Lung microvascular endothelial cell (primary cell): ENCODE results near the gene CRK. TPM values are rescaled to one million over a fixed set of nuclear protein-coding genes. Genes with fewer than 3 reads are reported as not detected.
"Not testable (repeated sequence)": the region's sequence is repeated elsewhere in the genome, so short reads cannot be mapped to it uniquely, and the experiment has no call there.

Source experiments
- DNase-seq, 2 donors: peaks; one replicate each; pipeline versions ENCODE4 v3.0.0 to v3.0.0-alpha.2; 2010; ENCODE audit warnings: low read depth in 2 of 2
- total RNA-seq: library from RNA; depleted of rRNA; stranded (reverse); fragments of >200 nt; gene quantifications from 2 replicates; pipeline ENCODE4 v1.2.1, GENCODE V29; 2014

Gene CRK
- total RNA-seq, 1 donor from 2014 or later, result 95.8 TPM

- peak in 1 of 2 donors; percentile 31 for DNase-seq
Measured at GRCh38 chr17:1390432-1391367, 65.3 kb downstream of the CRK start.

GRCh38 chr17:1387490-1388227 is 68.4 kb downstream of the CRK start:
- not testable (repeated sequence) for DNase-seq

GRCh38 chr17:1386675-1387190 is 69.3 kb downstream of the CRK start:
- not testable (repeated sequence) for DNase-seq

- DNase-seq, result no peak
Measured at GRCh38 chr17:1386265-1386664, 69.8 kb downstream of the CRK start.

GRCh38 chr17:1385861-1386260 is 70.2 kb downstream of the CRK start:
- no peak for DNase-seq

GRCh38 chr17:1384905-1385435 is 71.1 kb downstream of the CRK start:
- no peak for DNase-seq

- peak in 1 of 2 donors; percentile 33 for DNase-seq
Measured at GRCh38 chr17:1379930-1380313, 76.1 kb downstream of the CRK start.

GRCh38 chr17:1379208-1379929 is 76.7 kb downstream of the CRK start:
- no peak for DNase-seq

- DNase-seq, result not testable (repeated sequence)
Measured at GRCh38 chr17:1378476-1378860, 77.6 kb downstream of the CRK start.

- no peak for DNase-seq
Measured at GRCh38 chr17:1377334-1377733, 78.7 kb downstream of the CRK start.

GRCh38 chr17:1376061-1376460 is 80.0 kb downstream of the CRK start:
- no peak for DNase-seq

- DNase-seq, result no peak
Measured at GRCh38 chr17:1375615-1376014, 80.4 kb downstream of the CRK start.

- DNase-seq, result no peak
Measured at GRCh38 chr17:1374431-1375177, 81.4 kb downstream of the CRK start.

- DNase-seq, result no peak
Measured at GRCh38 chr17:1373707-1374237, 82.3 kb downstream of the CRK start.

GRCh38 chr17:1372618-1373017 is 83.4 kb downstream of the CRK start:
- no peak for DNase-seq

- DNase-seq, result no peak
Measured at GRCh38 chr17:1371893-1372590, 84.0 kb downstream of the CRK start.
